Stromal cell of bone marrow (primary cell): ENCODE data around the gene PPFIA3.

Experiments used
- DNase-seq: peaks from one replicate; pipeline ENCODE4 v3.0.0-alpha.2; 2012; ENCODE audit warnings: low read depth

PPFIA3 gene

DNA sequence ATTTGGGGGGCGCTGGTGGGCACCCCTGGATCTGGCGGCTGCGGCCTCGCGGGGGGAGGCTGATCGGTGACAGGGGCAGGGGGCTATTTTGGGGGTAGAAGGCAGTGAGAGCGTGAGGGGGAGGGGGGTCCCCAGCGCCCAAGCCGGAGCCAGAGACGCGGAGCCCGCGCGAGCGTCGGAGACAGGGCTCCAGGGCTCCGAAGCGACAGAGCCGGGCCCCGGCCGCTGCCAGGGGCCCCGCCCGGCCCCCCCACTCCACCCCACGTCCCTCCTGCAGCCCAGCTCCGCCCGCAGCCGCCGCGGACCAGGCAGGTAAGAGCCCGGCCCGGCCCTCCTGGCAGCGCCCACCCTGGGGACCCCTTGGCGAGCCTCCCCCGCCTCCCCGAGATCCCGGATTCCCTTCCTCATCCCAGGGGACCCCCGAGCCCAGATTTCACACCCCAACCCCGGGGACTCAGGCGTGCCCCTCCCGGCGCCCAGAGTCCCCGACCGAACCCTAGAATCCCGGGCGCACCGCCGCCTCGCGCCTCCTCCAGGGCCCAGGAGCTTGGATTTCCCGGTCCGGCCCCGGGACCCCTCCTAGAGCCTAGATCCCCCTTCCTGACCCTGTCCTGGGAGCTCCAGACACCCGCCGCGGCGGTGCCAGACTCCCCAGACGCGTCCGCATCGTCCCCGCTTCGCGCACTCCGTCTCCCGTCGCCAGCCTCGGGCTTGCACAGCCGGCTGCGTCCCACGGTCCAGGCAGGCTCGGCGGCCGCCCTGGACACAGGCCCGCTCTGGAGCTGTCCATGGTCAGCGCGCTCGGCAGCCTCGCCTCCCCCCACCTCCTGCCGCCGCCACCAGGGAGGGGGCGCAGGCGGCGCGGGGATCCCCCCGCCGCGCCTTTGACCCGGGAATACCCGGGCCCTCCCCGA lies at the start of gene PPFIA3:
Gene PPFIA3 (plus strand): TSS at position 134 of the 914 bp plus-strand sequence. CDS start 8,330 bp downstream, outside the sequence.
- DNase-seq = peak; percentile 32

DNA sequence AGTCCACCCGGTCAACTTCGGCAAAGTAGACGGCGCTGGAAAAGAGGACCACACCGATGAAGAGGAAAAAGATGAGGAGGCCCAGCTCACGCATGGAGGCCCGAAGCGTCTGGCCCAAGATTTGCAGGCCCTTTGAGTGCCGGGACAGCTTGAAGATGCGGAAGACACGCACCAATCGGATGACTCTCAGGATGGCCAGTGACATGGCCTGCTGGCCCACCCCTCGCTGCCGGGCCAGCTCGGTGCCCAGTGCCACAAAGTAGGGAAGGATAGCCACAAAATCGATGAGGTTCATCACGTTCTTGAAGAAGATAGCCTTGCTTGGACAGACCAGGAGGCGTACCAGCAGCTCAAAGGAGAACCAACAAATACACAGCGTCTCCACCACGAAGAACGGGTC lies 48.9 kb upstream of the PPFIA3 start:
- no peak for DNase-seq

DNA sequence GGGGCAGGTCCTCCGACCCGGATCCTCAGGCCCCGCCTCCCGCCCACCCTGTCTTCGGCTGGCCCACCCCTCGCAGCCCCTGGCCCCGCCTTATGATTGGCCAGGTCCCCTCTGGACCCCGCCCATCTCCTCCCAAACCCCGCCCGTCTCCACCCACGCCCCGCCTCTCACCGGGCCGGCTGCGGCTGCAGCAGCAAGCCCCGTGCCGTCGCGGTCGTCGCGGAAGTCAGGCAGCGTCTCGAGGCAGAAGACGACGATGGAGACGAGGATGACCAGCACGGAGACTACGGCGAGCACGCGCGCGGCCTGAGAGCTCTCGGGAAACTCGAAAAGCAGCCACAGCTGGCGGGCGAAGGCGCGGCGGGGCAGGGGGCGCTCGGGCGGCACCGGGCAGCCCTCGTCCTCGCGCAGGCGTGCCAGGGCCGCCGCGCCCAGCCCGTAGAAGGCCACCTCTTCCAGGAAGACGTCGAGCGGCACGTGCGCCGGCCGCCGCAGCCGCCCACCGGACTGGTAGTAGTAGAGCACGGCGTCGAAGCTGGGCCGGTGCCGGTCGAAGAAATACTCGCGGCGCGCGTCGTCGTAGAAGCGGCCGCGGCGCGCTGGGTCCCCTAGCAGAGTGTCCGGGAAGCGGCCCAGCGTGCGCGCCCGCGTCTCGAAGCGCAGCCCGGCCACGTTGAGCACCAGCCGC lies 47.3 kb upstream of the PPFIA3 start:
- DNase-seq = no peak

DNA sequence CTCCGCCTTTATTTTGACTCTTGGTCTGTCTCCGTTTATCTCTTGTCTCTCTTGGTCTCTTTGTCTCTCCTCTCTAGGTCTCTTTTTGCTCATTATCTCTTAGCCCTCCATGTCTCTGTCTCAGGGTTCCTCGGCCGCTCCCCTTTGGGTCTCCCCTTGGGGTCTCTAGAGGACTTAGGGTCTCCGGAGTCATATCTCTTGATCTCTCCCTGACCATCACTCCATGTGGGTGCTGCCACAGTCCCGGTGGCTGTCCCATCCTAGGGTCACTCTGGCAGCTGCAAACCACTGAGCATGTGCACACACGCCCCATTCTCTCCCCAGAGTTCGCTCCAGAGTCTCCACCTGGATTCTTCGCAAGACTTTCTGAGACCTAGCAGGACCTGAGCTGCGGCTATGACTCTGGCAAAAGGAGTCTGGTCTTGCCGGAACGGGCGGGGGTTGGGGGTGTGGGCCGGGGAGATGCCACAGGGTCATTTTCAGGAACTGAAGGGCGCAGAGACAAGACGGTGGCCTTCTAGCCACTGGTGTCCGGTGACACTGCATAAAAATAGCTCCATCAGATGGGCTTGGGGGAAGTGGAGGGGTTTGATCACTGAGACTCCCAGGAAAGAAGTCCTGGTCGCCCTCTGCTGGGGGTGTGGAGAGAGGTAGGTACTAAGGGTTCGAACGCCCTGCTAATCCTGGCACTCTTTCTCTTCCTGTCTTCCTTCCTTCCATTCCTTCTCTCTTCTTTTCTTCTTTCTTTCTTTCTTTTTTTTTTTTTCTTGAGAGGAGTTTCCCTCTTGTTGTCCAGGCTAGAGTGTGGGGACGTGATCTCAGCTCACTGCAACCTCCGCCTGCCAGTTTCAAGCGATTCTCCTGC lies 45.6 kb upstream of the PPFIA3 start:
- DNase-seq = no peak

DNA sequence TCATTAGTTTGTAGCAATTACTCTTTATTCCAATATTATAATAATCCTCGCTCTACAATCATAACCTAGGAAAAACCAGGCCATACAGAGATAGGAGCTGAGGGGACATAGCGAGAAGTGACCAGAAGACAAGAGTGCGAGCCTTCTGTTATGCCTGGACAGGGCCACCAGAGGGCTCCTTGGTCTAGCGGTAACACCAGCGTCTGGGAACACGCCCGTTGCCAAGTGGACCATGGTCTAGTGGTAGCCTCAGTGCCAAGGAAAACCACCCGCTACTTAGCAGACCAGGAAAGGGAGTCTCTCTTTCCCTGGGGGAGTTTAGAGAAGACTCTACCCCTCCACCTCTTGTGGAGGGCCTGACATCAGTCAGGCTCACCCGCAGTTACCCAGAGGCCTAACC lies 44.5 kb upstream of the PPFIA3 start:
- peak; percentile 40 for DNase-seq

DNA sequence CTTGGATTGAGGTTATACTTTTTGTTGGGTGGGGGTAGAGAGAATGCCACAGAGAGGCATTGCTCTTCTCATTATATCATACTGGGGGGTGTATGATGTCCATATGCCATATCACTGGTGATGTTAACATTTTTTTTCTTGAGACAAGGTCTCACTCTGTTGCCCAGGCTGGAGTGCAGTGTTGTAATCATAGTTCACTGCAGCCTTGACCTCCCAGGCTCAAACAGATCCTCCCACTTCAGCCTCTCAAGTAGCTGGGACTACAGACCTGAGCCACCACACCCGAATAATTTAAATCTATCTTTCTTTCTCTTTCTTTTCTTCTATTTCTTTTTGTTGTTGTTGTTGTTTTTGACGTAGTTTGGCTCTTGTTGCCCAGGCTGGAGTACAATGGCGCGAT lies 39.0 kb upstream of the PPFIA3 start:
- no peak for DNase-seq

DNA sequence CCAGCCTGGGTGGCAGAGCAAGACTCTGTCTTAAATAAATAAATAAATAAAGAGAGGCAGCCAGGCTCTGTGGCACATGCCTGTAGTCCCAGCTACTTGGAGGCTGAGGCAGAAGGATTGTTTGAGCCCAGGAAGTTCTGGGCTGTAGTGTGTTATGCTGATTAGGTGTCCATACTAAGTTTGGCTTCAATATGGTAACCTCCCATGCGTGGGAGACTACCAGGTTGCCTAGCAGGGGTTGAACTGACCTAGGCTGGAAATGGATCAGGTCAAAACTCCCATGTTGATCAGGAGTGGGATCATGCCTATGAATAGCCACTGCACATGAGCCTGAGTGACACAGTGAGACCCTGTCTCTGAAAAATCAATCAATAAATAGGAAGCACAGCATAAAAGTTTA lies 38.1 kb upstream of the PPFIA3 start:
- DNase-seq = no peak

DNA sequence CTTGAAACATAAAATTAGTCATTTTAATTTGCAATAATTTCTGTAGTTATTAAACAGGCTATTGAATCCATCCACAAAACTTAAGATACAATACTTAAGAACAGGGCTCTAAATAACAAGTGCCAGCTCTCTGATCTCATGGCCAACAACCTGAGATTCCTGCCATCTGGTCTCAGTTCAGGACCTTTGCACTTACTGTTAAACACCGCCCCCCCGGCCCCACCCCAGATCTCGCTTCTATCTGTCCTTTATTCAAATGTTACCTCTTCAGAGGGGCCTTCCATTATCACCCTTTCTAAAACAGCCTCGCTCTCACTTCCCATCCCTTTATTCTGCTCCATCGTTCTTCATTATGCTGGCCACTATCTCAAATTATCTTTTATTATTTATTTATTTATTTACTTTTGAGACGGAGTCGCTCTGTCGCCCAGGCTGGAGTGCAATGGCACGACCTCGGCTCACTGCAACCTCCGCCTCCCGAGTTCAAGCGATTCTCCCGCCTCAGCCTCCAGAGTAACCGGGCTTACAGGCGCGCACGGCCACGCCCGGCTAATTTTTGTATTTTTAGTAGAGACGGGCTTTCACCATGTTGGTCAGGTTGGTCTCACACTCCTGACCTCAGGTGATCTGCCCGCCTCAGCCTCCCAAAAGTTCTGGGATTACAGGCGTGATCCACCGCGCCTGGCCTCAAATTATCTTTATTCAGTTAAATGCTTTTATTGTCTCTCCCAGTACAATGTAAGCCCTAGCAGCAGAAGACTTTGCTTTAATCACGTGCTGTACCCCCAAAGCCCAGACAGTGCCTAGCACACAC lies 34.9 kb upstream of the PPFIA3 start:
- DNase-seq = no peak

DNA sequence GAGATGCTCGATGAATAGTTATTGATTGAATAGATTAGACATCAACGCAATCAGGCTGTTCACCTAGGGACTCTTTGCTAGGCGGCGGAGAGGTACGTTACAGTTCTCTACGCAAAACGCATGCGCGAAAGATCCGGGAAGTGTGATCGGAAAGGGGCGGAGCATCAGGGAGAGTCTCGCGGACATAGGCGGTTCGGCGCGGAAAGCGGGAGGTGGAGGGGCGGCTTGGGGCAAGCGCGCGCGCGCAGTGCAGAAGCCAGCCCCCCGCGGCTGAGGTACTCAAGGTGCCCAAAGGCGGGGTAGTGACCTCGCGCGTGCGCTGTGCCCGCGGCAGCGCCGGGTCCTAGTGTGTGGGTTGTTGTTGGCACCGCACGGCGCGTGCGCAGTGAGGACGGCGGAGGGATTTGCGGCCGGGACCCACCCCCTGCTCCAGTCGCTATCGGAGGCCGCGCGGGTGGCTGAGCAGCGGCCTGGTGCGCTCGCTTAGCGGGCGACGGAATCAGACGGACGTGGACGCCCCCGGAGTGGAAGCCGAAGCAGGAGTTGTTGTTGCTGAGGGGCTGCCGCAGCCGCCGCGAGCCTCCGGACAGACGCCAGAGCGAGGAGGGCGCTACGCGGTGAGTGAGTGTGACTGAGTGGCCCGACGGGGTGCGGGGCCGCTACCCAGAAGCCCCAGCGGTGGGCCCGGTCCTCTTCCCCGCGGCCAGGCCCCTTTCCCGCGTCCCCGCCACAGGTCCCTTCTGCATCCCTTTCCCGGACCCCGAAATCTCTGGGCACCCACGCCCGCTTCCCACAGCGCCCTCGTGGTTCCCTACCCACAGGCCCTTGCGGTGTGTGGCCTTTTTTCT lies 34.1 kb upstream of the PPFIA3 start, which contains the start of gene SNRNP70:
Gene SNRNP70 (plus strand): TSS at position 432 of the 848 bp plus-strand sequence. CDS start 964 bp downstream, outside the sequence.
- DNase-seq = peak; percentile 98

DNA sequence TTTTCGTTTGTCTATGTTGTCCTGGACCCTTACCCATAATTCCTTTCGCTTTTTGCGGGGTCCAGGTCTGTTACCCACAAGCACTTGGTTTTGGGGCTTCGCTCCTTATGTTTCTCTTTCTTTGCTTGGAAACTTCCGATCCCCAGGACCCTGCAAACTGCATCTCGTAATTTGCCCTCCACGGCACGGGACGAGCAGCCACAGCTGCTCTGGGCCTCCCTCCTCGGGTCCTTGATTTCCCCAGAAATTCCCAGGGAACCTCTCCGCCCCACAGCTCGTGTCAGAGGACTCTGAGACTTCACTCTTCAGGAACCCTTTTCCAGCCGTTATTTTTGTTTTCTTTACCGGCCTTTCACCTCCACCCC lies 33.5 kb upstream of the PPFIA3 start:
- no peak for DNase-seq

DNA sequence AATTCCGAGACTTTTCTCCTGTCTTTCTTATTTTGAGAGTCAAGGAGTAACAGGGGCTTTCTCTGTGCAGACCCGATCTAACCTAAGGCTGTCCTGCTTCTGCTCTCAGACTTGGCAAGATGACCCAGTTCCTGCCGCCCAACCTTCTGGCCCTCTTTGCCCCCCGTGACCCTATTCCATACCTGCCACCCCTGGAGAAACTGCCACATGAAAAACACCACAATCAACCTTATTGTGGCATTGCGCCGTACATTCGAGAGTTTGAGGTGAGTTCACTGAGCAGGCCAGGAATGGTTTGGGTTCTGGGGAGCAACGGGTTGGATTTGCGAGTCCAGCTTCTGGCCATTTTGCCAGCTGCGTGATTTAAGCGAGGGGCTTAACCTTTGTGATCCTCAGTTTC lies 33.0 kb upstream of the PPFIA3 start:
- DNase-seq = no peak

DNA sequence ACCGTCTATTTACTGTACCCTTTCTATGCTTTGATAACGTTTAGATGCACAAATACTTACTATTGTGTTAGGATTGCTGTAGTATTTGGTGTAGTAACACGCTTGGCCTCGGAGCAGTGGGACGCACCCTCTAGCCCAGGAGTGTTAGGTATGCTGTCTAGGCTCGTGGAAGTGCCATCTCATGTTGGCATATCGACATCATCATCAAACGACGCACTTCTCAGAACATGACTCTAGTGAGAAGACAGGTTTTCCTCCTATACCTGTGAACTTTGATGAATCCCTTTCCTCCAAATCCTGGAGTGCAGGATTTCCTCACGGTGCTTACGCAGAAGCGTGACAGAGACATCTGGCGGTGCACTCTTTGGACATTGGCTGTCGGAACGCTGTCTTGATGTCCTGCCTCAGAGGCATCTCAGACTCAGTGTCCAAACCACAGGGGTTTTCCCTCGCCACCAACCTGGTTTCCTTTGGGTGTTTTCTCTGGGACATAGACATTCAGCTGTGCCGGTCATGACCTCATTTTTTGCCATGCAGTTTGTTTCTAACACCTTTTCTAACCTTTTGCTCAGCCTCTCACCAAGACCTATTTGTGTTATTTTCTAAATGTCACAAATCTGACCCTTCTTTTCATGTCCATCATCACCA lies 27.8 kb upstream of the PPFIA3 start:
- no peak for DNase-seq

DNA sequence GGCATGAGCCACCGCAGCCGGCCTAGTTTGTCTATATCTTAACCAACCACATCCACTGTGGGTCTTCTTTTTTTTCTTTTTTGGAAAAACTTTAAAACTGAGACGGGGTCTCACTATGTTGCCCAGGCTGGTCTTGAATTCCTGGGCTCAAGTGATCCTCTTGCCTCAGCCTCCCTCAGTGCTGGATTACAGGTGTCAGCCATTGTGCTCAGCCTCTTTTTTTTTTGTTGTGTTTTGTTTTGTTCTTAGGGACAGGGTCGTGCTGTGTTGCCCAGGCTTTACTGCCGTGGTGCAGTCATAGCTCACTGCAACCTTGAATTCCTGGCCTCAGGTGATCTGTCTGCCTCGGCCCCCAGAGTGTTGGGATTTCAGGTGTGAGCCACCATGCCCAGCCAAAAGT lies 26.7 kb upstream of the PPFIA3 start:
- DNase-seq = no peak

DNA sequence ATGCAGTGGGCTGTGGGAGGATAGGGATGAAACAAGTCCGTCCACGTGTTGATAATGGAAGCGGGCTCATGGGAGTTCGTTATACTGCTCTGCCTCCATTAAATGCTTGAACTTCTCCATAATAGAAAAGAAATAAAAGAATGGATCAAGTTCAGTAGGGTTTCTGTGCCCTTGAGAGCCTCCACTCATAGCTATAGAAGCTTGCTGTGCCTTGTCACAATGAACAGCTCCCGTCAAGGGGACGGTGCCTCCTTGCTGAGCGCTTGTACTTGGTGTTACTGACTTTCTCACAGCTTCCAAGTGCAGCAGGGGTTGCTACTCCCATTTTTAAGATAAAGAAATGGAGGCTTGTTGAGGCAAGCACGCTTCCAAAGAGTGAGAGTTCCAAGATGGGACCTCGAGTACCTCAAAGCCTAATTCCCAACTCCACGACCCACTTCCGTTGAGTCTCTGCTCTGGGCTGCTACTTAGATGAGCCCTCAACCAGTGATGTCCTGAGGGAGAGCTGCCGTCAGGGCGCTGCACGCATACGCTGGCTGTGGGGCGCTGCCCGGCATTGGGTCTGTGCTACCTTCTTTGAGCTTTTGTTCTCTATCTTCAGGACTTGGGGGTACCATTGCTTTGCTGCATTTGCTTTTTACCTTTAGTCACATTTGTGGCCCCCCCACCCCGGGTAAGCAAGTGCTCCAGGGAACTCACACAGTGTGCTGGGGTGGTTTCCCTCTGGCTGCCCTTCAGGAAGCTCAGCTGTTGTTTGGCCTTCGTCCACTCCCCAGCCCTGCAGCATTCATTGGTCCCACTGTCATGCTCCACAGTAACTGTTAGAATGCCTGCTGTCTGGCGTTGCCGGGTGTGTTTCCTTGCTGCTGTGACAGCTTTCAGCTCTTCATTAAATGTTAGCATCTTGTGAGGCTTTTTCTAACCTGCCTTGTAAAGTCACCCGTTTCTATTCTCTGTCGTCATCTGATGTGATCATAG lies 24.6 kb upstream of the PPFIA3 start:
- no peak for DNase-seq

DNA sequence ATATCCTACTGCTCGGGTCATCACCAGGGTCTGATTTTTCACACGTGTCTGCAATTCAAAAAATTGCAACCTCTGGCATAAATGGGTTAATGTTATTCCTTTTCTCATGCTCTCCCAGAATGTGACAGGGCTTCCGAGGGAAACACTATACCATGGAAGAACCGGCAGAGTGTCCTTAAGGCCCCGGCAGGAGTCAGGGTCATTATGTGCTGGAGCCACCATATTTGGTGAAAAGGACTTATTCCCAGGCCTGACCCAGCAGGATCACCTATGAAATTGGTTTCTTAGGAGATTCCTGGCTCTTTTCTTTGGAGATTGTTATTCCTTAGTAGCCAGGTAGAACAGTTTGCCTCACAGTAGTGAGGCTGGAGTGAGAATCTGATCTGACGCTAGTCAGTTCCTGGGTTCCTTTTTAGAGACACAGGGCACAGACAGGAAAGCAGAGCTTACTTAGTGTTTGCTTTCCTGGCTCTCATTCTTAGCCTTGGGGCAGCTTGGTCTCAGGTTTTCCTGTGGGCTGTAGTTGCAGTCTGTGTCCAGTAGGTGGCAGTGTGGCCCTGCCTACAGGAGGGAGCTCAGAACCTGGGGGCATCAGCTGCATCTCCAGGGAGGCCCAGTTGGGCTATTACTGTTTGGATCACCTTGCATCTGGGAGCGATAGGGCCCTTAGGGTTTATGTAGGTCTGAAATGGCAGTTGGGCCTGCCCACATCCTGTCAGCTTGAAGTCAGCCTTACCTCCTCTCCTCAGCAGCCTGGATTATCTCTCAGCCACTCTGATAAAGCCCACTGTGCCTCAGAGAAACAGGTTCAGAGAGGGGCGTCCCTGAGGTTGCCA lies 21.7 kb upstream of the PPFIA3 start:
- peak; percentile 47 for DNase-seq

DNA sequence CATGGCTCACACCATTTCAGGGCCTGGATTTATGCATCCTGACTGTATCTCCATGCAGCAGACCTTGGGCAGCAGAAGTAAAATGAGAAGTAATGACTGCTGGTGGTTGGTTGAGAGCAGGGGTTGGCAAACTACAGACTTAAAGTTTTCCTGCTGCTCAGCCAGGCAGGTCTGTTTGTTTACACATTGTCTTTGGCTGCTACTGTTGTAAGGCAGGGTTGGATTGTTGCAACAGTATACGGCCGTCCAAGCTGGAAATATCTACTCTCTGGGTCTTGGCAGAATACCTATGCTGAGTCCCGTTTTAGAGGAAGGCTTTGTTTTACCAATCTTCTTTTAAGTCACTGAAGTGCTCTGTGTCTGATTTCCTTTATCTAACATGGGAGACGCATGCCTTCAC lies 20.5 kb upstream of the PPFIA3 start:
- DNase-seq = no peak

DNA sequence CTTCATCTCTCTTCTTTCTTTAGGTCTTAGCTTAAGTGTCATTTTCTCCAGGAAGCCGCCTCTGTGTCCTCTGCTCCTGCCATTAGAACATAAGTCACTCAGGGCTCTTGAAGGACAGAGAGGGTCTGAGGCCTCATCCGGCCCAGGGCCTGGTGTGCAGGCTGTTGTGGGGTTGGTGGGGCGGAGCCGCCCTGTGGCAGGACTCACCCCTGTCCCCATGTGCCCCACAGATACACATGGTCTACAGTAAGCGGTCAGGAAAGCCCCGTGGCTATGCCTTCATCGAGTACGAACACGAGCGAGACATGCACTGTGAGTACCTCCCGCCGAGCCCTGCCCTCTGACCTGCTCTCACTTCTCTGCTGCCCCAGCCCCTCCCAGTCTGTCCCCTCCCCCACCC lies 18.2 kb upstream of the PPFIA3 start:
- no peak for DNase-seq

DNA sequence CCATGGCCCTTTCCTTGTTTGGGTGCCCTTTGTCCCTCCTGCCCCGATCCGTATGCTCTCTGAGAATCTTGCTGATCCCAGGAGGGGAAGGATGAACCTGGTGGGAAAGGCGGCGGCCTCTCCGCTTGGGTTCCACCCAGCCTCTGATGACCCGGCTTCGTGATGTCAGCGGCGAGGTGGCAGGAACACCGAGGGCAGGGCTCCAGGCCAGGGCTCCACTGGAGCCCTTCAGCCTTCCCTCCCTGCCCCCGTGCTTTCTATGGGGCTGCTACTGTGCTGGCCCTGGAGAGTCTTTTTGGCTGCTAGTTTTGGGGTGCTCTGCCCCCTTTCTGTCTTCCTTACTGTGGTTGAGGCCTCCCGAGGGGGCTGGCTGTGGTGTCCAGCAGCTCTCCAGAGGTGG lies 17.0 kb upstream of the PPFIA3 start:
- no peak for DNase-seq
